IPS DF 6.9 (cell line): ENCODE data around the gene ASXL1.

ENCODE experiments used
- DNase-seq: peaks from one replicate; pipeline ENCODE4 v3.0.0-alpha.2; 2013; ENCODE audit warnings: low read depth, low spot score
- H3K27ac ChIP-seq: one replicate; pipeline ENCODE4 v1.5.1; 2013; ENCODE audit warnings: low read length, control low read depth
- H3K27me3 ChIP-seq: 2 replicates; pipeline ENCODE4 v1.6.1; 2013; ENCODE audit warnings: mild to moderate bottlenecking, low read length; ENCODE audit not compliant: control insufficient read depth, insufficient read depth
- H3K36me3 ChIP-seq: 2 replicates; pipeline ENCODE4 v1.6.1; 2013; ENCODE audit warnings: low read length; ENCODE audit not compliant: control insufficient read depth, insufficient read depth
- H3K4me1 ChIP-seq: 2 replicates; pipeline ENCODE4 v1.6.1; 2013; ENCODE audit warnings: low read length; ENCODE audit not compliant: control insufficient read depth, insufficient read depth
- H3K4me3 ChIP-seq: 2 replicates; pipeline ENCODE4 v1.5.1; 2013; ENCODE audit warnings: mild to moderate bottlenecking, low read length
- H3K9me3 ChIP-seq: 2 replicates; pipeline ENCODE4 v1.6.1; 2013; ENCODE audit warnings: low read length, inconsistent platforms; ENCODE audit not compliant: control insufficient read depth, insufficient read depth
- WGBS: extraction: QIAGEN DNeasy Blood & Tissue Kit; methylation state at CpG from one replicate; pipeline ENCODE4 v1.1.7; 2013; ENCODE audit warnings: mixed read lengths, missing lambda C conversion rate; ENCODE audit not compliant: insufficient read length, insufficient coverage; 5-methylcytosine and 5-hydroxymethylcytosine counted together

ASXL1 gene

GRCh38 chr20:32488066-32488838 lies 130.1 kb downstream of the ASXL1 start:
- no peaks in the 10 kb centered on the region for H3K4me1 ChIP-seq
- no peaks in the 10 kb centered on the region for H3K9me3 ChIP-seq
- DNase-seq = no peak
- H3K27me3 ChIP-seq = no peaks in the 10 kb centered on the region
- no CpG with 5 or more reads among the region's 7 CpGs for WGBS
- no peak overlapping the region for H3K27ac ChIP-seq
- no peaks in the 10 kb centered on the region for H3K36me3 ChIP-seq
- H3K4me3 ChIP-seq = no peak overlapping the region
